PFSK-1 (cell line): ENCODE results near the gene MTCH1.
A peak's percentile ranks its signal among the peaks of the same experiment; 100 is the strongest.

Experiments
- FOXP2 ChIP-seq: optimal IDR thresholded peaks from 2 replicates; pipeline ENCODE3; 2011; ENCODE audit warnings: borderline replicate concordance, control low read depth, inconsistent platforms; ENCODE audit not compliant: insufficient read depth; ENCODE audit errors: extremely low read length, extremely low read depth
- POLR2AphosphoS5 ChIP-seq: IDR thresholded peaks from 2 replicates; pipeline ENCODE4 v1.6.1; 2012; ENCODE audit warnings: low read depth, mild to moderate bottlenecking, control low read depth, low read length, moderate library complexity
- SIN3A ChIP-seq: IDR thresholded peaks from 2 replicates; pipeline ENCODE4 v1.6.1; 2012; ENCODE audit warnings: mild to moderate bottlenecking, low read length, moderate library complexity, borderline replicate concordance; ENCODE audit not compliant: insufficient read depth
- TAF1 ChIP-seq: IDR thresholded peaks from 2 replicates; pipeline ENCODE4 v1.6.1; 2012; ENCODE audit warnings: low read length, control low read depth, borderline replicate concordance; ENCODE audit not compliant: insufficient read depth
- TF ChIP-seq, protein P1 (sequence below), 2 experiments: IDR thresholded peaks; 2 replicates each; pipeline versions ENCODE4 v1.6.1 to v1.8.0; 2011 to 2012; ENCODE audit warnings: low read depth in 2 of 2, low read length in 2 of 2, control low read depth in 1 of 2, inconsistent platforms in 1 of 2, mild to moderate bottlenecking in 1 of 2, moderate library complexity in 1 of 2; ENCODE audit not compliant: insufficient read depth in 1 of 2

MTCH1 gene

DNA sequence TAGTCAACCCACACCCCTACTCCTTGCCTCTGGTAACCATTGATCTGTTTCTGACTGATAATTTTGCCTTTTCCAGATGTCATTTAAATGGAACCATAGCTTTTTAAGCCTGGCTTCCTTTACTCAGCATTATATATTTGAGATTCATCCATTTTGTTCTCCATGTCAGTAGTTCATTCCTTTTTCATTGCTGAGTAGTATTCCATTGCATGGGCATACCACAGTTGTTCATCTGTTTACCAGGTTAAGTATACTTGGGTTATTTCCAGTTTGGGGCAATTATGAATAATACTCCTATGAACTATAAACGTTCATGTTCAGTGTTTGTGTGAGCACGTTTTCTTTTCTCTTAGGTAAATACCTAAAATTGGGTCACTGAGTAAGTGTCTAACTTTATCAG is 44.6 kb upstream of the MTCH1 start:
- no peak for TF ChIP-seq SIN3A
- no peak for TF ChIP-seq POLR2AphosphoS5

DNA sequence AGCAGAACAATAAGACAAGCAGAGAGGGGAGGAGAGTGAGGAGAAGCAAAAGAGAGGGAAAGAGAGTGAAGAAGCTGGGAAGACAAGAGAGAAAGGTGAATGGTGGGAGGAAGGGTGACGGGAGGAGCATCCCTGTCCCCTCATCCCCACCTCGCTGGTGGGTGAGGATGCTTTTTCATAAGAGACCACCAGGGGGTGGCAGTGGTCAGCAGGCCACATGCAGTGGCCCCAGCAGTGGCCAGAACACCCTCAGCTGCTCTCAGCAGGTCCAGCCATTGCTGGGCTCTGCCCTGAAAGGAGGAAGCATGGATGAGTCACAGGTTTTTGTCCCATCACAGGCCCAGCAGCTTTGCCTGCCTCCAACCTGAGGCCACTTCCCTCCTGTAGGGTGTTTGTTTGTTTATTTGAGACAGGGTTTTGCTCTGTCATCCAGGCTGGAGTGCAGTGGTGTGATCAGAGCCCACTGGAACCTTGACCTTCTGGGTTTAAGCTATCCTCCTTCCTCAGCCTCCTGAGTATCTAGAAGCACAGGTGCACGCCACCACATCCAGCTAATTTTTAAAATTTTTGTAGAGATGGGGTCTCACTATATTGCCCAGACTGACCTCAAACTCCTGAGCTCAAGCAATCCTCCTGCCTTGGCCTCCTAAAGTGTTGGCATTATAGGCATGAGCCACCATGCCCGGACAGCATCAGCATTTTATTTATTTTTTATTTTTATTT is 43.4 kb upstream of the MTCH1 start:
- TF ChIP-seq, protein P1, sequence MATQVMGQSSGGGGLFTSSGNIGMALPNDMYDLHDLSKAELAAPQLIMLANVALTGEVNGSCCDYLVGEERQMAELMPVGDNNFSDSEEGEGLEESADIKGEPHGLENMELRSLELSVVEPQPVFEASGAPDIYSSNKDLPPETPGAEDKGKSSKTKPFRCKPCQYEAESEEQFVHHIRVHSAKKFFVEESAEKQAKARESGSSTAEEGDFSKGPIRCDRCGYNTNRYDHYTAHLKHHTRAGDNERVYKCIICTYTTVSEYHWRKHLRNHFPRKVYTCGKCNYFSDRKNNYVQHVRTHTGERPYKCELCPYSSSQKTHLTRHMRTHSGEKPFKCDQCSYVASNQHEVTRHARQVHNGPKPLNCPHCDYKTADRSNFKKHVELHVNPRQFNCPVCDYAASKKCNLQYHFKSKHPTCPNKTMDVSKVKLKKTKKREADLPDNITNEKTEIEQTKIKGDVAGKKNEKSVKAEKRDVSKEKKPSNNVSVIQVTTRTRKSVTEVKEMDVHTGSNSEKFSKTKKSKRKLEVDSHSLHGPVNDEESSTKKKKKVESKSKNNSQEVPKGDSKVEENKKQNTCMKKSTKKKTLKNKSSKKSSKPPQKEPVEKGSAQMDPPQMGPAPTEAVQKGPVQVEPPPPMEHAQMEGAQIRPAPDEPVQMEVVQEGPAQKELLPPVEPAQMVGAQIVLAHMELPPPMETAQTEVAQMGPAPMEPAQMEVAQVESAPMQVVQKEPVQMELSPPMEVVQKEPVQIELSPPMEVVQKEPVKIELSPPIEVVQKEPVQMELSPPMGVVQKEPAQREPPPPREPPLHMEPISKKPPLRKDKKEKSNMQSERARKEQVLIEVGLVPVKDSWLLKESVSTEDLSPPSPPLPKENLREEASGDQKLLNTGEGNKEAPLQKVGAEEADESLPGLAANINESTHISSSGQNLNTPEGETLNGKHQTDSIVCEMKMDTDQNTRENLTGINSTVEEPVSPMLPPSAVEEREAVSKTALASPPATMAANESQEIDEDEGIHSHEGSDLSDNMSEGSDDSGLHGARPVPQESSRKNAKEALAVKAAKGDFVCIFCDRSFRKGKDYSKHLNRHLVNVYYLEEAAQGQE (IDR thresholded peaks at IDR 0.05; ENCODE audit: insufficient read depth in 1 of 2, low read depth in 2 of 2, low read length in 2 of 2) = no peak
- TF ChIP-seq FOXP2 = peak; percentile 90

DNA sequence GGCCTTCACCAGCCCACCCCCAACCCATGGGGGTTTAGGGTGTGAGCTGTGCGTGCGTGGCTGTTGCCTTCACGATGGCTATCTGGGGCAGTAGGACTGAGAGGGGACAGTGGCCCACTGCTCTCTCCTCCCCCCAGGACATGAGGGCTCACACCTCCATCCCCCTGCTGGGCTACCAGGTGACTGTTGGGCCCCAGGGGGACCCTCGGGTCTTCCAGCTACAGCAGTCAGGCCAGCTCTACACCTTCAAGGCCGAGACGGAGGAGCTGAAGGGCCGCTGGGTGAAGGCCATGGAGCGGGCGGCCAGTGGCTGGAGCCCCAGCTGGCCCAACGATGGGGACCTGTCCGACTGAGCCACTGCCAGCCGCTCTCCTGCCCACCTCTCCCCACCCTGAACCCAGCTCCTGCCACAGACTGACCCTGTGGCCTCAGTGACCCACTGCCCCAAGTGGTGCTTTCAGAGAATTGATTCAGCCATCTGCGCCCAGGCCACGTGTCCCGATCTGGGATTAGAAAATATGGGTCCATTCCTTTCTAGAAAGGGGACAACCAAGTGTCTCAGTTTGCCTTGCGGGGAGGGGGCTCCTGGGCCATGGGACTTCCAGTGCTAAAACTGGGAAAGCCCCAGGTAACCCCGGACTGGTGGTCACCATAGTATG is 41.9 kb upstream of the MTCH1 start:
- TF ChIP-seq POLR2AphosphoS5 (no peak), SIN3A (no peak), FOXP2 (no peak), TAF1 (no peak)
- TF ChIP-seq, protein P1 (IDR thresholded peaks at IDR 0.05; ENCODE audit: insufficient read depth in 1 of 2, low read depth in 2 of 2, low read length in 2 of 2) = no peak

GRCh38 chr6:37027036-37027720 is 41.2 kb upstream of the MTCH1 start:
- TF ChIP-seq TAF1 (no peak), POLR2AphosphoS5 (no peak), SIN3A (no peak), FOXP2 (no peak)
- TF ChIP-seq, protein P1 (IDR thresholded peaks at IDR 0.05; ENCODE audit: insufficient read depth in 1 of 2, low read depth in 2 of 2, low read length in 2 of 2) = no peak

DNA sequence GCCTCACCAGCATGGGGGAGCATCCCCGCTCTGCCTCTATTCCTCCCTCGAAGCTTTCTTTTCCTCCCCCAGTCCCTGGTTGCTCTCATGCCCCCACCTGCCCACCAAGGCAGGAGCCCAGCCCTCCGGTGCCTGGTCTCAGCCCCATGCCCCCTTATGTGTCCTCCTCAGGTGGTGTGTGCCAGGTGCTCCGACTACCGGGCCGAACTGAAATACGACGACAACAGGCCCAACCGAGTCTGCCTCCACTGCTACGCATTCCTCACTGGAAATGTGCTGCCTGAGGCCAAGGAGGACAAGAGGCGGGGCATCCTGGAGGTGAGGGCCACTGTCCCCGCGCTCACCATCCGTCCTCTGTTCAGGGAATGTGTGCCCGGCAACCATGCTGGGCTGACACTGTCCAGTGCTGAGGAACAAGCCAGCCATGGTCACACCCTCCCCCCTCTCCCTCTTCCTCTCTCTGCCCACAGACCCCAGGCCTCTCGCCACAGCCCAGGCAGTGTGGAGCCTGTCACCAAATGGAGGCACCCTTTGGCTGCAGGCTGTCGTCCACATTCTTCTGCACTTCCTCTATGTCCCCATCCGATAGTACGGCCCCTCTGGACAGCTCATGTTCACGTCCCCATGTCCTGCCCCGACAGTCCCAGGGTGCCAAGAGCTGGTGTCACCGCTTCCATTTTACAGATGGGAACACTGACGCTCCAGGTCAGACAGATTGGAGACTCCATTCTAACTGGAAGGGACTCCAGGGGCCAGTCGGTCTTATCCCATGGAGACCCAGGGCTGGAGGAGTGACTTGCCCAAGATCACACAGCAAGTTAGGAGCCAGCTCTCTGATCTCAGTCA is 39.8 kb upstream of the MTCH1 start:
- TF ChIP-seq SIN3A = no peak
- TF ChIP-seq TAF1 = no peak
- TF ChIP-seq, protein P1 (IDR thresholded peaks at IDR 0.05; ENCODE audit: insufficient read depth in 1 of 2, low read depth in 2 of 2, low read length in 2 of 2) = no peak
- no peak for TF ChIP-seq POLR2AphosphoS5
- no peak for TF ChIP-seq FOXP2
